ENCODE data around the gene PPP1R16B.
"Not testable (repeated sequence)": the region's sequence is repeated elsewhere in the genome, so short reads cannot be mapped to it uniquely, and the experiment has no call there.

PPP1R16B gene

DNA sequence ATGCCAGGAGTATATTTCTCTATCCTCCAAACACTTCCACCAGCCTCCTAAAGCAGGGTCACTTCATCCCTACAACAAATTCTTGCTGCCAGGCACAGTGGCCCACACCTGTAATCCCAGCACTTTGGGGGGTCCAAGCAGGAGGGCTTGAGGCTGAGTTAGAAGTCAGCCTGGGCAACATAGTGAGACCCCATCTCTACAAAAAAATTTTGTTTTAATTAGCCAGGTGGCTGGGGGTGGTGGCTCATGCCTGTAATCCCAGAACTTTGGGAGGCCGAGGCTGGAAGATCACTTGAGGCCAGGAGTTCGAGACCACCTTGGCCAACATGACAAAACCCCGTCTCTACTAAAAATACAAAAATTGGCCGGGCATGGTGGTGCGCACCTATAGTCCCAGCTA, 11.4 kb upstream of the PPP1R16B start:
- DNase-seq = not testable (repeated sequence)

DNA sequence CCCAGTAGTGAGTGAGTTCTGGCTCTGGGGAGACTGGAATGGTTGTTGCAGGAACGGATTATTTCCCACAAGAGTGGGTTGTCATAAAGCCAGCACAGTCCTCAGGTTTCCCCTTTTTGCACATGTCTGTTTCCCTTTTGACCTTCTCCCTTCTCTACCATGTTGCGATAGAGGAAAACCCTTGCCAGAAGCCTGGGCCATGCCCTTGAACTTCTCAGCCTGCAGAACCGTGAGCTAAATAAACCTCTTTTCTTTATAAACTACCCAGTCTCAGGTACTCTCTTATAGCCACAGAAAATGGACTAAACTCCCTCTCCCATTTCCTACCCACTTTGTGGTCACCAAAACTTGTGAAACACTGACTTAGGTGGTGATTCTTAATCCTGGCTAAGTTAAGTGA, 7.2 kb upstream of the PPP1R16B start:
- no peak for DNase-seq

DNA sequence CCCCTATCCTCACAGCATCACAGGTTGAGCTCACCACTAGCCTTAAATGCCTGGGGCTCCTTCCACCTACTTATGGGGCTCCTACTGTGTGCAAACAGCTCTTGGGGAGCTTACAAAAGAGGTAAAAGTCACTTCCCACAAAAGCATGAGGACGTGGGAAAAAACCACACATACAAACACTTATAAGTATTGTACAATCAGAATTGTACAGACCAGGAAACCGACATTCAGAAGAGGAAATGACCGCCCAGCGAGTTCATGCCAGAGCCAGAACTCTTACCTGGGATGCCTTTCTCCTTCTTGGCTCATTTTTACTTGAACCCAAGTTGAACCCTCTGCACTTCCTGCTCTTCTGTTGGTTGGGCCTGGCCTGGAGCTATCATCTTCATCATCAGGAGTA, 6.3 kb upstream of the PPP1R16B start:
- no peak for DNase-seq

DNA sequence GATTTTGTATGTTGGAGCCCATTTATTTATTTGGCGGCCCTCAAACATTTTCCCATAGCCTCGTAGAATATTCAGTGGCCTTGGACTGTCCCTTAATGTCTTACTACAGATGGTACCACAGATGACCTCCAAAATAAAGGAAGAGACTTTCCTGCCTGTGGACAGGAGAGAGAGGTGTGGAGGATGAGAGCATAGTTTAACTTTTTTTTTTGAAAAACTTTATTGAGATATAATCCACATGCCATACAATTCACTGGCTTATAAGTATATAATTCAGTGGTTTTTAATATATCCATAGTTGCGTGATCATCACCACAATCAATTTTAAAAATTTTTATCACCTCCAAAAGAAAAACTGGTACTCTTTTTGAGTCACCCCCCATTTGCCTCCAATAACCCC, 4.6 kb upstream of the PPP1R16B start:
- no peak for DNase-seq

DNA sequence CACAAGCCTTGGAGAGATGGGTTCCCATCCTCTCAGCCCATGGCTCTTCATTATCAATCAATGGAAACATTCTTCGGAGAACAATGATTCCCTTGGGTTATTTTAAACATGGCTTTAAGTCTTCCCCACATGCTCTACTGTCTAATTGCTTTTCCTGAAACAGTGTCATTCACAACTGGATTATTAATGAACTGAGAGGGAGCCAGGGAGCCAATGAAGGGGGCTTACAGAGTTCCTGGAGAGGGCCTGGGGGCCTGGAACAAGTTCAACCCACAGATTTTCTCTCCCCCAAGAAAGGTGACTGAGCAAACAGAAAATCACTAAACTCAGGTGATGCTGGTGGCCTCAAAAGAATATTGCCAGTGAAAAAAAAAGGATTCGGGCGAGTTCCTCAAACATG, 1.3 kb upstream of the PPP1R16B start:
- DNase-seq = no peak

DNA sequence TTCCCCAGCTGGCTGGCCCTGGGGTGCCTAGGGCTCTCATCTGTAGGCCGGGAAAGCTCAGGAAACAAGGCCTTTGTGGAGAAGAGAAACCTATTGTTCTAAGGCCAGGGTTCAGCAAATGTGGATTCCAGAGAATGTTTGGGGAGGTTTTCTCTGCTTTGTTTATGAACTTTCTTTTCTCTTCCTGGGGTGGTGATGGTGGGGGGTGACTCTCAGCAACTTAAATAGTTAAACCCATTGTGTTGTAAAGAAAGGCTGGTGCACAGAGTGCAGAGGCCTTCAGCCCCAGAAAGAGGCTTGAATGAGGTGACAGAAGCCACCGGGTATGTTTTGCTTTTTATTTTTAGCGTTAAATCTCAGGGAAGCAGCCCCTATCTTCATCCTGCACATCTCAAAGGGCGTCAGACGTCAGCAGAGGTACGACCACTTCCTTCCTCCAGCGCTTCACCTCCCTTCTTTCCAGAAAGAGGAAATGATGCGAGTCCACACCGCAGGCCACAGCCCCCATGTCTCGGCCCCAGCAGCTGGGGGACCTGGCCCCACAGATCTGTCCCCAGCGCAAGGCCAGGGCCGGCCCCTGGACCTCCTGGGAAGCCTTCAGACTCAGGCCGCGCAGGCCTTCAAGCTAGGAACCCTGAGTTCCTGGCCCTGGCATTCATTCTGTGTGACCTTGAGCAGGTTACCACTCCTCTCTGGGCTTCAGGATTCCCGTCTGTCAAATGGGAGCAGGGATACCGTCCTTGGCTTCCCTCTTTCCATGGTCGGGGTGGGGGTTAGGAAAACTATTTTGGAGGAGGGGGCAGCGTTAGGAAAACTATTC, 605 bp upstream of the PPP1R16B start:
- no peak for DNase-seq

DNA sequence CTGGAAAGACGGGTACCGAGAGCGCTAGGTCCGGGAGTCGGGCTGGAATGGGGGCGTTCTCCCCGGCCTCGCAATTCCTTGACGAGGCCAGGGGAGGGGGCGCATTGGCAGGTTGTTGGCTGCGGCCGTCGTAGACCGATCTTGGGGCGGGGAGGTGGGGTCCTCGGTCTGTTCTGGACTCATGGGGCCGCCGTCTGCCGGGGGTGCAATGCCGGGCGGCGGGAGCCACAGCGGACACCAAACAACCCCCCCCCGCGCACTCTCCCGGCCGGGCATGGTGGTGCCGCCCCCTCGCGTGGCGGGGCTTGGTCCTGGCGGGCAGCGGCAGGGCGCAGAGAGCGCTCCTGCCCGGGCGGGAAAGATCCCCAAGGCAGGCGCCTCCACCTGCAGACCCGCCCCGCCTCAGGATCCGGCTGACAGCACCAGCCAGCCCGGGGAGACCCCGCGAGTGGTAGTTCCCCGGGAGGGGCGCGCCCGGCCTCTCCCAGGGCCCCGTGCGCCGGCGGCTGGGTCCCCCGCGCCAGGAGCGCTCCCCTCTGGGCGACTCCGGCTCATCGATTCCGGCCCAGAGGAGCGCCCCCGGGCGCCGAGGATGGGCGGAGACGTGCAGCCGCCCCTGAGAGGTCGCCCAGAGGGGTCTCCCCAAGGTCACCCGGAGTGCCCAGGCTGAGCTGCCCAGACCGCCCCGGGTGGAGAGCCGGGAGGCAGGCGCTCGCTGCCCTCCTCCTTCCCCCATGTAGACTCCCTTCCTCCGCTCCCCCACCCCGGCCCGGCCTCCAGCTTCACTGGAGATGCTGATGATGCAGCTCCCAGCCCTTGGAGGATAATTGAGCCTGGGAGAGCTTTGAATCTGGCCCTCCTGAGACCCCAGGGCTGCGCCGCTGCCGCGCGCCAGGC, 709 bp downstream of the PPP1R16B start:
- no peak for DNase-seq

DNA sequence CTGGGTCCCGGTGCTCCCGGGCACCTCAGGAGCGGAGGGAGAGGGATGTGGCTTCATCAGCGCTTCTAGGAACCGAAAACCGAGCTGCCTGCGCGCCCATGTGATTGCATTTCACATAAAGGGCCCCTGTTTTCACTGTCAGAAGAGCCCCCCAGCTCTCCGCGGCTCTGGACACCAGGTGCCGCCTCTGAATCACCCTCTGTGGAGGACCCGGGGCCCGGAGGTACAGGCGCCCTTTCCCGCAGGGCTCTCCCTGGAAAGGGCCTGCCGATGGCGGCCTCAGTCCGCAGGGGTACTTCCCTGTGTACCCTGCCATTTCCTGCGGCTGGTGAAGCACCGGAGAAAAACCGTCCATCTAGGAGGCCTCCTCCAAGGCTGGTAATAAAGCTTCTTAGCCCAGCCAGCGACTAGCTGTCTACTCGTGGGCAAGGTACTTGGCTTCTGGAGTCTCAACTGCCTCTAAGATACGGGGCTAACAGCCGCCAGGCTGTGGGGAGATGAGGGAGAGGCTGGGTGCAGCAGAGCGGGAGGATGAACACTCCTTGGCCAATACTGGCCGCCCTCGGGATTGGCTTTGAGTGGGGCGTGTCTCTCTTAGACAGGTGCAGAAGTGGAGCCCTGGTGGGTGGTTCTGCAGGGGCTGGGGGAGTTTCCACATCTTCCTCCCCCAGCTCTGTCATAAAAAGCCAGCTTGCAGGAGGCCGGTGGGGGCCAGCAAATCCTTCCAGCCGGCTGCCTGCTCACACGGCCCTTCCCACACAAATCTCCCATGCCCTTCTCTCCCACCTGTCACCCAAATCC, 1.6 kb downstream of the PPP1R16B start:
- no peak for DNase-seq

DNA sequence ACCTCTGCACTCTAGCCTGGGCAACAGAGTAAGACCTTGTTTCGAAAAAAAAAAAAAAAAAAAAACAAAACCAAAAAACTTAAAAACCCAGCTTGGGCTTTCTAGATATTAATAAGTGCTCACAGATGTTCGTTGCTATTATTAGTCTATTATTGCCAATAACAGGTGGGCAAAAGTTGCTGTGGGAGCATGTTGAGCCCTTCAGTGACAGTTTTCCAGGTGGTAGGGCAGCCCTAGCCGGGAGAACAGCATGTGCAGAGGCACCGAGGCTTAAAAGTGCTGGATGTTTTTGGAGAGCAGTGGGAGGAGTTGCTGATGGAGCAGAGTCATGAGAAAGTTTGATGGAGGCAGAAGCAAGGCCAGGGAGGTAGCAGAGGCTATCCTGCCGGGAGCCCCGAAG, 4.4 kb downstream of the PPP1R16B start:
- no peak for DNase-seq

DNA sequence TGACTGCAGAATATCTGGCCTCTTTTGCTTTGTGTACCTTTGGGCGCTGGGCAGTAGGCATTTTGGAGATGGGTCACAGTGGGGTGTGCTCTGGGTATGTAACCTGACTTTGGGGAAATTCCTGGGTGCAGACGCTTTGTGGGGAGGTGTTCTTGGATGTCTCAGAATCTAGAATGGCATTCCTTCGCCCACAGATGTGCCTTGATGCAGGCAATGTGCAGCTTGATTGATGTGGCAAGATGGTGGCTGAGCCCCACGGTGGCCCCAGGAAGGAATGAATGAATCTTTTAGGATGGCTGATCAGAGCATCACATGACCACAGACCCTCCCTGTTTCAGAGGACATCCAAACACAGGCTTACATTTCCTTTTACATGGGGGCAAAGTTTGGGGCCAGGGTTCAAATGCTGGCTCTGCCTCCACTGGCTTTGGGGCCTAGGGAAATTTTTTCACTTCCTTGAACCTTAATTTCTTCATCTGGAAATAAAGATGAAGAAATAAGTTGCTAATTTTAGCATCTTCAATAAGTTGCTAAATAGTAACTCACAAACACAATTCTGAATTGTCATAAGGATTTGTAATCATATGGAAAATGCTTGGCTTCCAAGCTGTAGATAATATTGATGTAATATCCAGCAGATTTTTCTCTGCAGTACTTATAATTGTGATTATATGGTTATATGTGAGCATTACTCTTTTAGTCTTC, 5.6 kb downstream of the PPP1R16B start:
- no peak for DNase-seq

DNA sequence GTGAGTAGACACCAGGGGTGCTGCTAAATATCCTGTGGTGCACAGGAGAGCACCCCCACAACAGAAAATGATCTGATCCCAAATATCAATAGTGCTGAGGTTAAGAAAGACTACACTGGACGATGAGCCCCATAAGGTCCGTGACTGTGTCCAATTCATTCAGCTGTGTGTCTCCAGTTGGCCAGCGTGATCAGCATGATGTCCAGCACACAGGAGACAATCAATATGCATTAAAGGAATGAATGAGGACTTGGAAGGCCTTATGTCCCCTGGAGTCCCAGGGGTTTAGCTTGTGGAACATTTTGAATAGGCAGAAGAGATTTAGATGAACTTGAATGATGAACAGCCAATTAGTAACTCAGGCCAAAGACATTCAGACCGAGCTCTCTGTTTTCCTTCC, 6.3 kb downstream of the PPP1R16B start:
- no peak for DNase-seq

DNA sequence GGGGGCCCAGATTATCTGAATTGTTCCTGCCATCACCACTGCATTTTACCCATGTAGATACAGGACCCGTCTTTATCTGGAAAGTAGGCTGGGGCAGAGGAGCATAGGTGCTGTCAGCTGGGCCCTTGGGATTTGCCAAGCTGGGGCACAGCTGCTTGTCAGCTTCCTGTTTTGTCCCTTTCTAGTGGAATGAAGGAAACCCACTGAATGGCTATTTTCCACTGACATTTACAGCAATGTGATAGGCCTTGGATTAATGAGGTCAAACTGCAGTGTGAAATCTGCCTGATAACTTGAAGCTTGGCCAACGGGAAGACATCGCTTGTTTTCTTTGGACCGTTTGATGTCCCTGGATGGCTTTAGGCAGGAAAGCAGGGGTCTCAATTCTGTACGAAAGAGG, 6.7 kb downstream of the PPP1R16B start:
- no peak for DNase-seq

DNA sequence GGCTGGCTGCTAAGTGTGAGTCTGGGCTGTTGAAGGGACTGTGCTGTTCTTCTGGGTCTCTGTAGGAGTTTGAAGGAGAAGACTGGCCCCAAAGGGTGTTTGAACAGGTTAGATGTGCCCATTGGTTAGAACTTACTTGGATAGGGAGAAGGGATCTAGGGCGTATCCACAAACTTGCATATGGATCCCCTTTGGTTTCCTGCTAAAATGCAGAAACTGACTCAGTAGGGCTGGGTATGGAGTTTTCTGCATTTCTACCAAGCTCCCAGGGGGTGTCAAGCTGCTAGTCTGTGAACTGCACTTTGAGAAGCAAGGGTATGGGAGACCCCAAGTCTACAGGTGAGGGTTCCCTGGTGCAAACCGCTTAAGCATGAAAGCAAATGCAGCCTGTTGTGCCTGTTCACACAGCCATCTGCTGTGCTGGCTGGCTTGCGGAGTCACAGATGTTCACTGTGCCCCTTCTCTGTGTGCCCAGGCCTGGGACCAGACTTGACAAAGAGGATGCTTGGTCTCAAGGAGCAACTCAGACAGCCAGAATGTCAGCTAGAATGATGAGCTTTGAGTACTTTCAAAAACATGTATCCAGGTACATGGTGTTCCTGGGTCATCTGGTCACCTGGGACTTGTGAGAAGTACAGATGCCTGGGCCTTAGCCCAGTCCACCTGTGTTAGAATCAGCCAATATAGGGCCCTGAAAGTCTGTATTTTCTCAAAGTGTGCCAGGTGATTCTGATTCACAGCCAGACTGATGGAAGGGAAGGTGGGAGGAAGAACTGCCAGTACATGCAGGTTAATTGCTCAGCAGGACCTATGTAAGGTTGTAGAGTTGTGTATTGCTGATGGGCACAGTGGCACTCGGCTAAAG, 7.4 kb downstream of the PPP1R16B start:
- DNase-seq = no peak

DNA sequence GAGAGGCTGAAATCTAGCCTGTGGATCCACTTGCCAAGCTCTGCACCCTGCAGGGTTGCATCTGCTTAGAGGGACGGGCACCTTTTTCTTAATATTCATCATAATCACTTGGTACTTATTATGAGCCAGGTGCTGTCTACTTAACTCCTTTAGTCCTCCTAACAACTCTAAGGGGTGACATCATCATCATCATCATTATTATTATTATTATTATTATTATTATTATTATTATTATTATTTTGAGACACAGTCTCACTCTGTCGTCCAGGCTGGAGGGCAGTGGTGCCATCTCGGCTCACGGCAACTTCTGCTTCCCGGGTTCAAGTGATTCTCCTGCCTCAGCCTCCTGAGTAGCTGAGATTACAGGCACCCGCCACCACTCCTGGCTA, 8.1 kb downstream of the PPP1R16B start:
- not testable (repeated sequence) for DNase-seq

DNA sequence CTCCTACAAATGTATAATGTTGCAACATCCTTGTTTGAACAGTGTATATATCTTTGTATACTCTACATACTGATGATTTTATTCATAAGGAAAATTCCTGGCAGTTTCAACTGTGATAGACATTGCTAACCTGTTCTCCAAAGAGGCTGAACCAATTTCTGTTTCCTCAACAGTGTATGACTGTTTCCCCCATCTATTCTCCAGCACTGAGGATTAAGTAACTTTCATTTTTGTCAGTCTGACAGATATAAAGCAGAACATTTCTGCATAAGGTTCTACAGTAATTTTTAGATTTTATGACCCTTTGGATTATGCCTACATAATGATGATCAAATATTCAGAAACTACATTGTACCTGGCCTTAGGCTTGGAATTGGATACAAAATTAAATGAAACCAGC, 9.9 kb downstream of the PPP1R16B start:
- DNase-seq = no peak

DNA sequence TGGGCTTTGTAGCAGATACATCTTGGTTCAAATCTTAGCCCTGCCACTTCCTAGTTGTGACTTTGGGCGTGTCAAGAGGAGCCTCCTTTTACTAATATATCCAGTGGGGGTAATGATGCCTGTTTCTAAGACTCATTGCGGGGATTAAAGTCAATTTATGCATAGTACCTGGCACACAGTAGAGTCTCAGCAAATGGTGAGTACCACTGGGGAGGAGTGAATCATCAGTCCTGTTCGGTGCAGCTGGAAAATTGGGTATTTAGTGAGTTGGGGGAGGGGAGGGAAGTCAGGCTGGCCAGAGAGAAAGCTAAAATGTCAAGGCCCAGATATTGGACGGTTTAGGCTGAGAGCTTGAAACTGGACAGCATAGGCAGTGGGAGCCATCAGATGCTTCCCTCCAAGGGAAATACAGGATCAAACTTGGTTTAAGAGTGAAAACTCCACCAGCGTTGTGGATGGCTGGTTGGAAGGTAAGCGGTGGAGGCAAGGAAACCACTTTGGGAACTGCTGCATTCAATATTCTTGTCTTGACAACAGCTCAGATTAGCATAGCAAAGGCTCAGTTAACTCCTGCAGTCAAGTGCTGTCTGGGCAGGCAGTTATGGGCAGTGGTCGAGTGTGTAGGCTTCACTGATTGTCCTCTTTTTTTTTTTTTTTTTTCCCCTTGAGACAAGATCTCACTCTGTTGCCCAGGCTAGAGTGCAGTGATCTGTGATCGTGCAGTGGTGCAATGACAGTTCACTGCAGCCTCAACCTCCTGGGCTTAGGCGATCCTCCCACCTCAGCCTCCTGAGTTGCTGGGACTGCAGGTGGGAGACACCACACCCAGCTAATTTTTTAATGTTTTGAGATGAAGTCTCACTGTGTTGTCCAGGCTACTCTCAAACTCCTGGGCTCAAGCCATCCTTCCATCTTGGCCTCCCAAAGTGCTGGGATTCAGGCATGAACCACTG, 12.9 kb downstream of the PPP1R16B start:
- DNase-seq = no peak

DNA sequence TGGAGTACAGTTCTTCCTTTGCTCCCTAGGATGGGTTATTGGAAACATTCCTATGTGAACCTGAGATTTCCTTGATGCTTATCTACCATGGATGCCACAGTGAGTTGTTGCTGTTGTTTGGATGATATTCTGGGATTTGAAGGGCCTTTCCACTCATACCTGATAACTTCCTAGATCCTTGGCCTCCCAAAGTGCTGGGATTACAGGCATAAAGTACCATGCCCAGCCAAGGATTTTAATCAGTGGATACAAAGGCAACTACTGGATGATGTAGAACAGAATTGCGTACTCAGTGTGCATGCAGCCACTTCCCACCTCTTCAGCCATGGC, 20.0 kb downstream of the PPP1R16B start:
- DNase-seq = no peak

DNA sequence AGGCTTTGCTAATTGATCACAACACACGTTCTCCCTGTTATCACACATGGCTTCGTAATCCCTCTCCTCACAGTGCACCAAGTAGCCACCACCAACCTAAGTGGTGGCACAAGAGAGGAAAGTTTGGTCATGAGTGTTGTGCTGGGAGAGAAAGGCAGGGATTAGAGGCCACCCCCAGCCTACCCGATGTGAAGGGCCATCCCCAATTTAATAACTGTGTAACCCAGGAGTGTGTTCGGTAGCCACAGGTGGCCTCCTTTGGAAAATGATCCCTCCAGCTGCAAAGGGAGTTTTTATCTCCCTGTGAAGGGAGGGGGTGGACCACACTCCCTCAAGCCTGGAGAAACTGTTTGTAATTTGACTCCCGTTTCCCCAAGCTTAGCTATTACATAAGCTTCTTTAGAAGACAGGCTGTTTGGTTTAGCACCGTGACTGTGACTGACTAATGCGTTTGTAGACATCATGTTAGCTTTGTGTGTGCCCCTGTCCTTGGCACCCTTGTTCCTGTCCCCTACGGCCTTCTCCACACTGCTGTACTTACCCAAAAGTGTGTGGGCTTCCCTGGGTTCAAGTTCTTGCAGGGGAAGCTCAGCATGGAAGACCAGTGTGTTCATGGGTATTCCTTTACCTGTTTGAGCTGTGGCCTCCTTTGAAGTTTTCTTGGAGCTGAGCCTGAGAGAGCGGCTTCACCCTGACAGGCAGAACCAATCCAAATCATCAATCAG, 20.6 kb downstream of the PPP1R16B start:
- no peak for DNase-seq

DNA sequence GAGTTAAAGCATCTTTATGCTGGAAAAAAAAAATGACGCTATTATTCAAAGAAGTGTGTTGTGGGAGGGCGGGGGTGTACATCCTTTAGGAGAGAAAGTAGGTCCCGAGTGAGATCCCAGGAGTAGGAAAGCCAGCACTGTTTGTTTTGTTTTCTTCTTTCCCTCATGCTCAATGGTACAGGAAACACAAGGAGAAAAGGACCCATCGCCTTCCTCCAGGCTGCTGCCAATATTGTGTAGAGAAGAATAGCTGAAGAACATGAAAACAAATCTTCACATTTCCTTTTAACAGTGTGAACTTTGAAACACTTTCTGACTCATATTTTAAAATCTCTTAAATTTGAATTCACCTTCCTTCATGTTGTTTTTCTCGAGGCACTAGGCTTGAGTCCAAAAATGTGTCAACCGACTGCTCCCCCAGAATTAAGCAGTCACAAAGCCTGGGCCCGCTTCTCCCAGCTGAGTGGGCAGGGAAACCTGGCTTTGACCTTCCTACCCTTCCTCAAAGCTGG, 22.3 kb downstream of the PPP1R16B start:
- DNase-seq = no peak

Measured in NCI-H1417 treated with DMSO at 0.1 percent for 48 hours (cell line).